NCI-H1105 treated with DMSO at 0.1 percent for 48 hours (cell line): Measurements from ENCODE around the gene TMEM44.
A peak's percentile ranks its signal among the peaks of the same experiment; 100 is the strongest.
"Not testable (repeated sequence)": the region's sequence is repeated elsewhere in the genome, so short reads cannot be mapped to it uniquely, and the experiment has no call there.

ENCODE experiments used
- DNase-seq: peaks from one replicate; lab custom pipeline; 2025; lab: John Stamatoyannopoulos, UW

Gene TMEM44

GRCh38 chr3:194554473-194555123 lies 78.6 kb downstream of the TMEM44 start:
- DNase-seq, result no peak

- DNase-seq, result no peak
Observed at GRCh38 chr3:194552327-194552949, 80.8 kb downstream of the TMEM44 start.

- DNase-seq, result no peak
Observed at GRCh38 chr3:194549853-194550252, 83.4 kb downstream of the TMEM44 start.

DNA sequence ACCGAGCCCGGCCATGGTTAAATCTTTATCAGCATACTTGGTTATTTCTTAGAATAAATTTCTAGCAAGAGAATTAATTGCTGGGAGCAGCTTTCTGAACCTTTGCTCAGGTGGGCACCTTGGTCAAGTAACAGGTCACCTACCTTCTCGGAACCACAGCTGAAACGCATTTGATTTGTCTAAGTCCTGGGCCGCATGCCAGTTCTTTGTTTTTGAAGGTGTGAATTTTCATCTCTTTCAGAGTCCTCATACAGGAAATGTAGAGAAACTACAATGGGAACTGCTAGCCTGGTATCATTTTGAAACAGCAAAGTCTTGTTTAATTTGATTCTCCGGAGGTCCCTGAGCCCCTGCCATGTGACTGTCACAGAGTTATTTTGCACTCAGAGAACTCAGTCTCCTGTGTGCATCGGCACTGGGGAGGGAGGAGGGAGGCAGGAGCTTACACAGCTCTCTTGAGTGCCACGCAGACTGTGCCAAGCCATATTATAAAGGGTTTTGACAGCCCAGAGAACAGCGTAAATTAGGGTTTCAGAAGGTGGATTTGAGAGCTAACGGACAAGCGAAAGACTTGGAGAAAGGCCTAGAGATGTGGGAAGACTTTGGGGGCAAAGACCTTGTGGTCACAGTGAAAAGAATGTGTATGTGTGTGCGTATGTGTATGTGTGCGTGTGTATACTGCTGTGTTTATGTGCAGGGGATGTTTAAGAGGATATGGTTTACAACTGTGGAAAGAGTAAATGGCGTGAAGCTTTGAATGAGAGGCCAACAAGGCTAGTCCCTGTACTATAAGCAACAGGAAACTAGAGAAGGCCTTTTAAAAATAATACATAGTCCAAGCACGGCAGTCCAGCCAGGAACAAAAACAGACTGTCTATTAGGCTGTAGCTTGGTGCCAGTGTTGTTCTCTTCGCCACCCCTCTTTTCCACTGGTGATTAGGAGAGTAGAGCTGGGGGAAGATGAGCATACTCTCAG lies 84.6 kb downstream of the TMEM44 start:
- peak; percentile 6 for DNase-seq

- DNase-seq, result no peak
Observed at GRCh38 chr3:194547042-194547441, 86.2 kb downstream of the TMEM44 start.

GRCh38 chr3:194545538-194545937 lies 87.7 kb downstream of the TMEM44 start:
- not testable (repeated sequence) for DNase-seq

GRCh38 chr3:194543550-194543949 lies 89.7 kb downstream of the TMEM44 start:
- DNase-seq, result no peak

- DNase-seq, result no peak
Observed at GRCh38 chr3:194541483-194541882, 91.7 kb downstream of the TMEM44 start.

DNA sequence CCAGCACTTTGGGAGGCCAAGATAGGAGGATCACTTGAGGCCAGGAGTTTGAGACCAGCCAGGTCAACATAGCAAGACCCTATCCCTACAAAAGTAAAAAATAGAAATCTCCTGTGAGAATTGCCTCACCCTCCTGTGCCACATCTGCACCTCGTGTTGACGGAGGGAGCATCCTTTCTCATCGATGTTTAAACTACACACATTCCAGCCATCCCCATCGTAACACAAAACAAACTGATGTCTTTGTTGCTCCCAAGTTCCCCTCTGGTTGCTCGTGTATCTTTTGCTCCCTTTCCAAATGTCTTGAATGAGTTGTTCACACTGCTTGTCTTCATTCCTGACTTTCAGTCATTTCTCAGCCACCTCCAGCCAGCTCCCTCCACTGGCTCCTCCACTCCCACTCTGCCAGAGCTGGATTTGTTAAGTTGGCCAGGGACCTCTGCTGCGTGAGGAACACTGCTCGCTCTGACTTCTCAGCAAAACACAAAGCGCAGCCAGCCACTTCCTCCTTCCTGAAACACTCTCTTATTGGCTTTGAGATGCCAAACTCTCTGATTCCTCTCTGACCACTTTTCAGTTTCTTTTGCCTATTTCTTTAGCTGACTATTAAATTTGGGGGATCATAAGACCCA lies 92.8 kb downstream of the TMEM44 start:
- no peak for DNase-seq

DNA sequence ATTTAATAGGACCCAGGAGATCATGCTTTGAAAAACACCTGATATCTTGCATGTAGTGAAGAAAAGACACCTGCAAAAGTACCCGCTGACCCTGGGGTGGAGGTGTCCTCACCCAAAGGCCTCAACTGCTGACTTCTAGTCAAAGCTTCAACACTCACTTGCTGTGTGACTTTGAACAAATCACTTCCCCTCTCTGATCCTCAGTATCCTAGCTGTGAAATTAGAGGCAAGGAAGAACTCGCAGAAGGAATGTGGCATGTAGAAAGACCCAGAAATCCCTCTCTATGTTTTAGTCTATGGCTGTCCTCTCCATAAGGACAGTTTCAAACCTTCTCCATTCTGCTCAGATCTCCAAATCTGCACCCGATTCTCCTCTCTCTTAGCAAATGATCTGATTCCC lies 93.7 kb downstream of the TMEM44 start:
- no peak for DNase-seq

DNA sequence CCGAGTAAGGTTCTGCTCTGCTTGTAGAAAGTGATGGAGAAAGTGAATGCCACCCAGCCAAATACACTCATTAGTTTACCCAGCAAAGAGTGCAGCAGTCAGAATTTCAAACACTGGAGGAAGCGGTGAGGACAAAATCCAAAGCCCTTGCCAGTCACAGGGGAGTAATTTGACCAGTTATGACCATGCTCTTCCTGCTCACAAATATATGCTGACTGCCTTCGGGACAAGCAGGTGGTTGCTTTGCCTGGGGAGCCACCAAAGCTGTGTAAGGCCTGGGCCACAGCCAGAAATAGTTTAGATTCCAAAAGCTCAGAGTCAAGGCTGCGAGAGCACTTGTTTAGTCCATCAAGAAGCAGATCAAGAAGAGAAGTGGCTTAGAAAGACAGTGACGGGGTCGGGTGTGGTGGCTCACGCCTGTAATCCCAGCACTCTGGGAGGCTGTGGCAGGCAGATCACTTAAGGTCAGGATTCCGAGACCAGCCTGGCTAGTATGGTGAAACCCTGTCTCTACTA lies 95.4 kb downstream of the TMEM44 start:
- peak; percentile 61 for DNase-seq
